ENCODE results near the gene TRIM3. TPM values are rescaled to one million over a fixed set of nuclear protein-coding genes. Genes with fewer than 3 reads are reported as not detected.

Gene TRIM3
- total RNA-seq, 1 experiment from 2014 or later, result 27.2 TPM

DNA sequence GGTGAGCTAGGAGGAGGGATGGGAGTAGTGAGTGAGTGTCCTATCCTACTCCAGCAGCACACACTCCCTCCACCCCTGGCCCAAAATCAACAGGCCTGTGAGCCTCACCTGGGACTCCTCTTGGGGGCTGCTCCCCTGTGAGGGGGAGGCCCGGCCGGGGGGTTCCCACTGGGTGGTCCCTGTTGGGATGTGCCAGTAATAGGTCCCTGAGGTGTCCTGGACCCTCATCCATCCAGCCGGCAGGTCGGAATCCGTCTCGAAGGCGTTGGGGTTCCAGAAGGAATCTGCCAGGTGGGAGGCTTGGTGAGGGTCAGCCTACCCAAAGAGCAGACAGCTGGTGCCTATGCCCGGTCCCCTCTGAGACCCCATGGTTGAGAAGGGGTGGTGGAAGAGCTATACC is 70.2 kb downstream of the TRIM3 start:
- no peak for DNase-seq (ENCODE audit: low read depth)

DNA sequence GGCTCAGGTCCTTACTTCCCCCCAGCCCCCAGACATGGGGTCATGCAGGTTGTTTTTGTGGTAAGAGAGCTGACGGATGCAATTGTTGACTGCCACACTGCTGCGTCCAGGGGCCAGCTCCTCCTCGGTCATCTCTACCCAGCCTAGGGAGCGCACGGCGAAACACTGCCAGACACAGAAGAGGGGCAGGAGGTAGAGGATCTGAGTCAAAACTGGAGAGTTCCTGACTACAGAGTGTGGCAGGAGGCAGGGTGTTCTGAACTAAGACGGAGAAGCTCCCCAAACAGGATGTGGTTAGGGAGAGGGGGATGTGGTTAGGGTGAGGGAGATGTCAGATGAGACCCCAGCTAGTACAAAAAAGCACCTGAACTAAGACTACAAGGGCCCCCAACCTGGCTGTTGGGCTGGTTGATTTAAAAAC is 71.2 kb downstream of the TRIM3 start:
- peak; percentile 80 for DNase-seq (ENCODE audit: low read depth)

GRCh38 chr11:6402061-6402470 is 71.7 kb downstream of the TRIM3 start:
- no peak for DNase-seq (ENCODE audit: low read depth)

DNA sequence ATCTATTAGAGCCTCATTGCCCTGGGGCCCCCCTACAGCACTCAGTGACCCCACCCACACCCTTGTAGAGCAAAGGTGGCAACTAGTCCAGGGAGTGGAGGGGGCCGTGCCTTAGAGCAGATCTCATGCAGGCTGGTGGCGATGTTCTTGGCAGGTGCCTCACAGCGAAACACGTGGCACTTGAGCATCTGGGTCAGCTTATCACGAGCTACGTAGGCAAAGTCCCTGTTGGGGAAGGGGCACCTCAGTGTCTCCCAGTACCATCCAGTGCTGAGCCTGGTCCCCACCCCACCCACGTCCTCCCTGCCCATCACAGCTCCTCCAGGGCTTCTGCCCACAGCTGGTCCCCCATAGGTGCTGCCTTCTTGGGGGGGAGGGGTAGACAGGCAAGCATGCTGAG is 72.3 kb downstream of the TRIM3 start:
- no peak for DNase-seq (ENCODE audit: low read depth)

- DNase-seq (ENCODE audit: low read depth), result no peak
Measured at GRCh38 chr11:6400431-6401345, 73.1 kb downstream of the TRIM3 start.

Other genes starting within 250 kb of the TRIM3 start
- gene FHIP1B, start 239.3 kb downstream of the TRIM3 start, total RNA-seq (2014; rRNA removed; shearing (Covaris generic)), result 11.5 TPM in 2 replicates
- gene CNGA4, start 234.9 kb downstream of the TRIM3 start, total RNA-seq (2014; rRNA removed; shearing (Covaris generic)), result not detected in 2 replicates
- gene CCKBR, start 214.1 kb downstream of the TRIM3 start, total RNA-seq (2014; rRNA removed; shearing (Covaris generic)), result not detected in 2 replicates
- not detected in 2 replicates for gene CAVIN3, start 153.4 kb downstream of the TRIM3 start, total RNA-seq (2014; rRNA removed; shearing (Covaris generic))
- 30.8 and 32.1 TPM in 2 replicates for gene SMPD1, start 83.5 kb downstream of the TRIM3 start, total RNA-seq (2014; rRNA removed; shearing (Covaris generic))
- gene APBB1, start 54.8 kb downstream of the TRIM3 start, total RNA-seq (2014; rRNA removed; shearing (Covaris generic)), result 13.3 and 15.4 TPM in 2 replicates
- 0.35 TPM in 1 of 2 replicates, not detected in the other for gene HPX, start 33.0 kb downstream of the TRIM3 start, total RNA-seq (2014; rRNA removed; shearing (Covaris generic))
- gene ARFIP2, start 7.4 kb upstream of the TRIM3 start, total RNA-seq (2014; rRNA removed; shearing (Covaris generic)), result 123 and 126 TPM in 2 replicates
- gene TIMM10B, start 7.6 kb upstream of the TRIM3 start, total RNA-seq (2014; rRNA removed; shearing (Covaris generic)), result 49.8 and 60.5 TPM in 2 replicates
- 3.5 and 5.7 TPM in 2 replicates for gene DNHD1, start 23.3 kb upstream of the TRIM3 start, total RNA-seq (2014; rRNA removed; shearing (Covaris generic))
- 40.8 and 44.9 TPM in 2 replicates for gene RRP8, start 129.7 kb upstream of the TRIM3 start, total RNA-seq (2014; rRNA removed; shearing (Covaris generic))
- gene ILK, start 129.8 kb upstream of the TRIM3 start, total RNA-seq (2014; rRNA removed; shearing (Covaris generic)), result 142 and 149 TPM in 2 replicates
- 228 and 254 TPM in 2 replicates for gene TAF10, start 138.3 kb upstream of the TRIM3 start, total RNA-seq (2014; rRNA removed; shearing (Covaris generic))
- 10.7 and 31.2 TPM in 2 replicates for gene TPP1, start 145.5 kb upstream of the TRIM3 start, total RNA-seq (2014; rRNA removed; shearing (Covaris generic))
- 0.57 and 0.66 TPM in 2 replicates for gene DCHS1, start 181.9 kb upstream of the TRIM3 start, total RNA-seq (2014; rRNA removed; shearing (Covaris generic))
- gene MRPL17, start 209.4 kb upstream of the TRIM3 start, total RNA-seq (2014; rRNA removed; shearing (Covaris generic)), result 93.0 and 140 TPM in 2 replicates